Measurements from ENCODE around the gene LGSN. TPM values are rescaled to one million over a fixed set of nuclear protein-coding genes. Genes with fewer than 3 reads are reported as not detected.

The LGSN gene
- total RNA-seq, 6 experiments from 2014 or later: not detected

GRCh38 chr6:63352544-63353285, 32.9 kb upstream of the LGSN start:
- H3K36me3 Mint-ChIP-seq (ENCODE audit: low read depth): no peaks in the 10 kb centered on the region
- peak; percentile 66 for TF ChIP-seq CTCF (IDR thresholded peaks at IDR 0.05)
- no peak overlapping the region for H3K4me3 Mint-ChIP-seq
- H3K4me1 Mint-ChIP-seq (ENCODE audit: low read depth): peaks cover 45% of the 10 kb centered on the region
- peaks cover 2% of the 10 kb centered on the region; the same call in 1 of the 2 replicates for H3K27me3 Mint-ChIP-seq (ENCODE audit: insufficient read depth)
- no peaks in the 10 kb centered on the region for H3K9me3 Mint-ChIP-seq
- no peak overlapping the region for H3K27ac Mint-ChIP-seq
- DNase-seq: peak; percentile 14

DNA sequence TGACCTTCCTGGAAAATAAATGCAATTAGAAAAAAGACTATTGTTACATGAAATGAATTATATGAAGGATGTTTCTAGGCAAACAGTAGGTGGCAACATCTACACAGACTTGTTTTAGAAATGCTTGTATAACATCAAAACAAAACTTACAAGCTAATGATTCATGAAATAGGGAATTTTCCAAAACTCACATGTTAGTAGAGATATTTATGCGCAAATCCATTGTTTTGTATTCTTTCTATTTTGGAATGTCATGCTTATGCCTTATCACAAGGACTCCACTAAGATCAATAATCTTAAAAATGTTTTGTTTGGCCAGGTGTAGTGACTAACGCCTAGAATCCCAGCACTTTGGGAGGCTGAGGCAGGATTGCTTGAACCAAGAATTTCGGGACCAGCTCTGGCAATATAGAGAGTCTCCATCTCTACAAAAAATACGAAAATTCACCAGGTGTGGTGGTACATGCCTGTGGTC, 32.3 kb upstream of the LGSN start:
- Mint-ChIP-seq H3K9me3 (no peaks in the 10 kb centered on the region), H3K36me3 (ENCODE audit: low read depth) (no peaks in the 10 kb centered on the region), H3K27me3 (ENCODE audit: insufficient read depth) (peaks cover 2% of the 10 kb centered on the region; the same call in 1 of the 2 replicates), H3K4me3 (no peak overlapping the region), H3K27ac (no peak overlapping the region), H3K4me1 (ENCODE audit: low read depth) (peaks cover 51% of the 10 kb centered on the region)
- peak; percentile 68 for DNase-seq
- peak; percentile 77 for TF ChIP-seq CTCF (IDR thresholded peaks at IDR 0.05)

- TF ChIP-seq CTCF (IDR thresholded peaks at IDR 0.05): no peak
- H3K4me3 Mint-ChIP-seq: no peak overlapping the region
- no peaks in the 10 kb centered on the region for H3K9me3 Mint-ChIP-seq
- no peaks in the 10 kb centered on the region for H3K27me3 Mint-ChIP-seq (ENCODE audit: insufficient read depth)
- H3K4me1 Mint-ChIP-seq (ENCODE audit: low read depth): peaks cover 55% of the 10 kb centered on the region
- DNase-seq: no peak
- H3K36me3 Mint-ChIP-seq (ENCODE audit: low read depth): no peaks in the 10 kb centered on the region; the same call in 1 of the 2 replicates
- peak overlapping the region; percentile 1; the same call in 1 of the 2 replicates for H3K27ac Mint-ChIP-seq
Measured at GRCh38 chr6:63349401-63349800, 29.6 kb upstream of the LGSN start.

GRCh38 chr6:63348836-63349235, 29.1 kb upstream of the LGSN start:
- Mint-ChIP-seq H3K36me3 (ENCODE audit: low read depth) (no peaks in the 10 kb centered on the region; the same call in 1 of the 2 replicates), H3K4me1 (ENCODE audit: low read depth) (peaks cover 55% of the 10 kb centered on the region), H3K27me3 (ENCODE audit: insufficient read depth) (no peaks in the 10 kb centered on the region), H3K27ac (peak overlapping the region; percentile 1; the same call in 1 of the 2 replicates), H3K9me3 (no peaks in the 10 kb centered on the region), H3K4me3 (no peak overlapping the region)
- TF ChIP-seq CTCF (IDR thresholded peaks at IDR 0.05): no peak
- no peak for DNase-seq

- Mint-ChIP-seq H3K4me3 (peak overlapping the region; percentile 71), H3K27me3 (ENCODE audit: insufficient read depth) (no peaks in the 10 kb centered on the region), H3K9me3 (no peaks in the 10 kb centered on the region), H3K4me1 (ENCODE audit: low read depth) (peaks cover 50% of the 10 kb centered on the region), H3K27ac (peak overlapping the region; percentile 86), H3K36me3 (ENCODE audit: low read depth) (no peaks in the 10 kb centered on the region; the same call in 1 of the 2 replicates)
- DNase-seq: peak; percentile 91
- TF ChIP-seq CTCF (IDR thresholded peaks at IDR 0.05): no peak
Measured at GRCh38 chr6:63347599-63347998, 27.8 kb upstream of the LGSN start.
